Keratinocyte (primary cell): Measurements from ENCODE around the gene RNU5D-1.
"Not testable (repeated sequence)": the region's sequence is repeated elsewhere in the genome, so short reads cannot be mapped to it uniquely, and the experiment has no call there.

Experiments
- EZH2 ChIP-seq: IDR thresholded peaks from one replicate; pipeline ENCODE4 v1.6.1; 2012; ENCODE audit warnings: inconsistent platforms, mild to moderate bottlenecking, low read length, moderate library complexity
- TF ChIP-seq, protein P1 (sequence below), 3 experiments: IDR thresholded peaks in 1 of 3; conservative IDR thresholded peaks in 1 of 3; optimal IDR thresholded peaks in 1 of 3; 2 replicates in 2 of 3; 3 replicates in 1 of 3; pipeline versions ENCODE3 to v1.5.1; 2011; ENCODE audit warnings: low read length in 3 of 3, mild to moderate bottlenecking in 3 of 3, moderate library complexity in 2 of 3, control low read depth in 1 of 3, inconsistent platforms in 1 of 3; ENCODE audit not compliant: insufficient read depth in 2 of 3; ENCODE audit errors: extremely low read depth in 1 of 3

DNA sequence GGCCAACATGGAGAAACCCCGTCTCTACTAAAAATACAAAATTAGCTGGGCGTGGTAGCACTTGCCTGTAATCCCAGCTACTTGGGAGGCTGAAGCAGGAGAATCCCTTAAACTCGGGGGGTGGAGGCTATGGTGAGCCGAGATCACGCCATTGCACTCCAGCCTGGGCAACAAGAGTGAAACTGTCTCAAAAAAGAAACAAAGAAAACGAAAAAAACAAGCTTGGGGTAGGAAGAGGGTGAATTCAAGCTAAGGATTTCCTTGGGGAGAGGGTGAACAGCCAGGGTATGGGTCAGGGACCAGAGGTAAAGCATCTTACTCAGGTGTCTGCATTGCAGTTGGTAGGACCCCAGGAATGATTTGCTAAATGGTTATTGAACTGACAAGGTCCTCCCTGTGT, 35.5 kb upstream of the RNU5D-1 start:
- TF ChIP-seq, protein P1, sequence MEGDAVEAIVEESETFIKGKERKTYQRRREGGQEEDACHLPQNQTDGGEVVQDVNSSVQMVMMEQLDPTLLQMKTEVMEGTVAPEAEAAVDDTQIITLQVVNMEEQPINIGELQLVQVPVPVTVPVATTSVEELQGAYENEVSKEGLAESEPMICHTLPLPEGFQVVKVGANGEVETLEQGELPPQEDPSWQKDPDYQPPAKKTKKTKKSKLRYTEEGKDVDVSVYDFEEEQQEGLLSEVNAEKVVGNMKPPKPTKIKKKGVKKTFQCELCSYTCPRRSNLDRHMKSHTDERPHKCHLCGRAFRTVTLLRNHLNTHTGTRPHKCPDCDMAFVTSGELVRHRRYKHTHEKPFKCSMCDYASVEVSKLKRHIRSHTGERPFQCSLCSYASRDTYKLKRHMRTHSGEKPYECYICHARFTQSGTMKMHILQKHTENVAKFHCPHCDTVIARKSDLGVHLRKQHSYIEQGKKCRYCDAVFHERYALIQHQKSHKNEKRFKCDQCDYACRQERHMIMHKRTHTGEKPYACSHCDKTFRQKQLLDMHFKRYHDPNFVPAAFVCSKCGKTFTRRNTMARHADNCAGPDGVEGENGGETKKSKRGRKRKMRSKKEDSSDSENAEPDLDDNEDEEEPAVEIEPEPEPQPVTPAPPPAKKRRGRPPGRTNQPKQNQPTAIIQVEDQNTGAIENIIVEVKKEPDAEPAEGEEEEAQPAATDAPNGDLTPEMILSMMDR (optimal IDR thresholded peaks at IDR 0.05 in 1 of 3, IDR thresholded peaks at IDR 0.05 in 1 of 3, conservative IDR thresholded peaks at IDR 0.05 in 1 of 3; ENCODE audit: extremely low read depth in 1 of 3, insufficient read depth in 2 of 3, low read length in 3 of 3) = not testable (repeated sequence)
- TF ChIP-seq EZH2 = not testable (repeated sequence)
